Measurements from ENCODE around the gene C2CD2. TPM values are rescaled to one million over a fixed set of nuclear protein-coding genes. Genes with fewer than 3 reads are reported as not detected.

Gene C2CD2
- total and polyA plus RNA-seq, 2 donors: 13.0 to 24.3 TPM

- no peak overlapping the region for H3K27ac ChIP-seq (ENCODE audit: low read depth)
- no peak for DNase-seq (ENCODE audit: extremely low spot score)
- H3K4me1 ChIP-seq (ENCODE audit: insufficient read depth): no peaks in the 10 kb centered on the region
- H3K4me3 ChIP-seq (ENCODE audit: low read depth, low read length): no peak overlapping the region
- H3K36me3 ChIP-seq (ENCODE audit: insufficient read depth): no peaks in the 10 kb centered on the region
- 92% methylated on average over 1 of the region's 1 CpG for WGBS
Measured at GRCh38 chr21:41983229-41983628, 29.4 kb upstream of the C2CD2 start.

DNA sequence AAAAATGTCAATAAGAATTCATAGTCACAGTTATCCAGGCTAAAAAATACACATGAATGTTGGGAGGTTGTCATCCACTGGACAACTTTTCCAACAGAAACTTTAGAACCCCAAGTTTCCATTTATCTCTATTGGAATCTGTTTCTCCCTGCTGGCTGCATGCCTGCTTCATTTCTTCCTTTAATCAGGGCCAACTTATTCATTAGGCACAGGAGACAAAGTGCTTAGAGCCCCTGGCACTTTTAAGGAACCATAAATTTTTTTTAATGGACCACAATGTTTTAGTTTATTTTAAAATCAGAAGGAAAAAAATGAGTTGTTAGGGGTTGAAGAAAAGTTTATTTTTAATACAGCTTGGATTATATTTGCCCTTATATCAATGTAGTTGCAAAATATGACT, 26.7 kb upstream of the C2CD2 start:
- Histone ChIP-seq H3K4me1 (ENCODE audit: insufficient read depth) (no peaks in the 10 kb centered on the region), H3K36me3 (ENCODE audit: insufficient read depth) (no peaks in the 10 kb centered on the region), H3K27ac (ENCODE audit: low read depth) (no peak overlapping the region), H3K4me3 (ENCODE audit: low read depth, low read length) (no peak overlapping the region)
- no peak for DNase-seq (ENCODE audit: extremely low spot score)

- H3K36me3 ChIP-seq (ENCODE audit: insufficient read depth): no peaks in the 10 kb centered on the region
- 76% methylated on average over 7 of the region's 7 CpGs for WGBS
- no peaks in the 10 kb centered on the region for H3K4me1 ChIP-seq (ENCODE audit: insufficient read depth)
- DNase-seq (ENCODE audit: extremely low spot score): no peak
- H3K4me3 ChIP-seq (ENCODE audit: low read depth, low read length): no peak overlapping the region
- H3K27ac ChIP-seq (ENCODE audit: low read depth): no peak overlapping the region
Measured at GRCh38 chr21:41979751-41980369, 26.0 kb upstream of the C2CD2 start.

GRCh38 chr21:41979335-41979734, 25.5 kb upstream of the C2CD2 start:
- Histone ChIP-seq H3K4me3 (ENCODE audit: low read depth, low read length) (no peak overlapping the region), H3K36me3 (ENCODE audit: insufficient read depth) (no peaks in the 10 kb centered on the region), H3K27ac (ENCODE audit: low read depth) (no peak overlapping the region), H3K4me1 (ENCODE audit: insufficient read depth) (no peaks in the 10 kb centered on the region)
- DNase-seq (ENCODE audit: extremely low spot score): no peak
- 62% methylated on average over 4 of the region's 4 CpGs for WGBS

DNA sequence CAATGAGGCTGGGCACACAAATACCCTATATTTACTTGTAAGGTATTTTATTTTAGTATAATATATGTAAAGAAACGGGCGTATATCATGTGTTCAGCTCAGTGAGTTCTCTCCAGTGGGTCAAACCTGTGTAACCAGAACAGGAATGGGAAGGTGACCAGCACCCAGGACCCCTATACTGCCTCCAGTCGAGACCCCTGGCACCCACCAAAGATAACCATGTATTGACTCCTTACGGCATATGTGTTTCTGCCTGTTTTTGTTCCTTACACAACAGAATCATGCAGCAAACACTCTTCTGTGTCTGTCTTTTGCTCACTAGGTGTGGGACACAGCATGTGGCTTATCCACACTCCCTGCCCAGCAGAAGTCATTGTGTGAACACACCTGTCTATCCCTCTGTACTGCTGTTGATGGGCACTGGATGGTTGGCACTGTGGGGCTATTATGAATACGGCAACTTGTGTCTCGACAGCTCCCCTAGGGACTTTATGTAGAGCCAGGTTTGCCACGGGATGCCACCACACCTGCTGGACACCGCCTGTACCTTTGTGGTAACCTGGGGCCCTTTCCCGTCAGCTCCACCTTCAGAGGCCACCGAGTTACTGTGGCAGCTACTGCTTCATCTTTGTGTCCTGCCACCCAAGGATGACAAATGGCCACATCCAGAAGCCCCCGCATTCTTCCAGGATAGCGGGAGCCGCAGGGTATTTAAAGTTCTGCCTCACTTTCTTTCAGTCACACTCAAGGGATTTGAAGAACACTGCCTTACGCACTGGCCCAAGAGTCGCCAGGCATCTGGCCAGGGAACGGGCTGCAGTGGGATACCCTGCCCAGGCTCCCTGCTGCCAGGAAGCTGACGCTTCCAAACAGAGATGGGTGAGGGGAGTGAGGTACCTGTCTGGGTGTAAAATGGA, 23.5 kb upstream of the C2CD2 start:
- Histone ChIP-seq H3K4me3 (ENCODE audit: low read depth, low read length) (no peak overlapping the region), H3K27ac (ENCODE audit: low read depth) (no peak overlapping the region), H3K36me3 (ENCODE audit: insufficient read depth) (no peaks in the 10 kb centered on the region), H3K4me1 (ENCODE audit: insufficient read depth) (no peaks in the 10 kb centered on the region)
- 89% methylated on average over 17 of the region's 17 CpGs for WGBS
- DNase-seq (ENCODE audit: extremely low spot score): no peak

DNA sequence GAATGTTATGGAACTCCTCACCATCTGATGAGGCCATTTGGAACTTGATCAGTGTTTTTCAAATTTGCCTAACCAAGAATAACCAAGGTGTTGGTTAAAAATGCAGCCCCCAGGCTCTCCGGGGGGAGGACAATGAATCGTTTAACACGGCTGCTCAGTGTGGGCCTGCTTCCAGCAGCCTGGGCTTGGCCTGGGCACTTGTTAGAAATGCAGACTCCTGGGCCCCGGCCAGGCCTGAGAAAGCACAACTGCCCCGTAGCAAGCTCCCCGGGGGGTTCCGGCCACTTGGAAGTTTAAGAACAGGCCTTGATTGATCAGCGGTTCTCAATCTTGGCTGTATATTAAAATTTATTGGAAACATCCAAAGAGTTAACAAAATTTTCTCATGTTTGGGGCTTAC, 22.8 kb upstream of the C2CD2 start:
- Histone ChIP-seq H3K36me3 (ENCODE audit: insufficient read depth) (no peaks in the 10 kb centered on the region), H3K4me1 (ENCODE audit: insufficient read depth) (no peaks in the 10 kb centered on the region), H3K27ac (ENCODE audit: low read depth) (no peak overlapping the region), H3K4me3 (ENCODE audit: low read depth, low read length) (no peak overlapping the region)
- DNase-seq (ENCODE audit: extremely low spot score): no peak
- 92% methylated on average over 8 of the region's 8 CpGs for WGBS

DNA sequence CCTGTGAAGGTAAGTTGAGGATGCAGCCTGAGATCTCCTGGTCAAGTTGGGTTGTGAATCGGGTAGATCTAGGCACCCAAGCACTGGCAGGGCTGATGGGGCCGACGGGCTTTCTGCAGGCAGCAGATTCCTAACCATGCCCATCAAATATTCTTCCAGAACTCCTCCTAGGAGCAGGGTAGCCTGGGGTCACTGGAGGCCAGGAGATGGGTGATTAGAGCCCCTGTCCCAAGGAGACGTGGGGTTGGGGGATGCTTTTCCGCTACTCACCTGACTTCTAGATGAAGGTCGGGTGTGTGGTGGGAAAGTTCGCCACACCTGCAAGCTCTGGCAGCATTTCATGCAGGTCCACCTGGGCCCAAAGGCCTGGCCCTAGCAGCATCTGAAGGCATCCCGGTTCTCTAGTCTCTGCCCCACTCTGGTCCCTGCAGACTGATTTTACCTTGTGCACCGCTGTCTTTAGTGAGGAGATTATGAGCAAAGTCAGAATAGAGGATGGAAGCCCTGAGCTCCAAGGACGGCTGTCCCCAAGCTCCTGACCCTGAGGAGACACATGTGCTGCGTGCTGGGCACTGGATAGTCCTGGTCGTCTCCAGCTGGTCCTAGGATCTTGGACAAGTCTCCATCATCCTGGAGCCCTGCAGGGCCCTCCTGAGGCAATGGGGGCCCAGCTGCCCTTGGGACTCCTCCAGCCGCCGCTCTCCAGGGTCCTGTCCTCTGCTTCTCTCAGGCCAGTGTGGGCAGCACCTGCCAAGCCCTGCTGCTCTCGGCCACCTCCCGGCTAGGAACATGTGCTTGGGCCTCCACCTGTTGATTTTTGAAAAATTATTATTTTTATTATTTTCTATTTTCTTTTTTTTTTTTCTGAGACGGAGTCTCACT, 21.8 kb upstream of the C2CD2 start:
- no peaks in the 10 kb centered on the region for H3K4me1 ChIP-seq (ENCODE audit: insufficient read depth)
- WGBS: 92% methylated on average over 17 of the region's 17 CpGs
- DNase-seq (ENCODE audit: extremely low spot score): no peak
- no peaks in the 10 kb centered on the region for H3K36me3 ChIP-seq (ENCODE audit: insufficient read depth)
- no peak overlapping the region for H3K4me3 ChIP-seq (ENCODE audit: low read depth, low read length)
- H3K27ac ChIP-seq (ENCODE audit: low read depth): no peak overlapping the region

DNA sequence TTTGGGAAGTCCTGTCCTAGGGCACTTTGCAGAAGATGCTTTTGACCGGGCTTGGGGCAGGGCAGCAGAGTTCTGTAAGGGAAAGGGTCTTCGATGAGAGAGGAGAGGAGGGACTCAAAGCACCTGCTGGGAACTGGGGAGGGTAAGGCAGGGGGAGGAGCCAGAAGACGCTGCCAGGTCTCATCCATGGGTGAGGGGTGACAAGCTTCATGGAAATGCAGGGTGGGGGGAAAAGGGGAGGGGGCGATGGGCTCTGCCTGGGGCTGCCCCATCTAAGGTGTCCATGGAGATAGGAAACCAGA, 20.9 kb upstream of the C2CD2 start:
- WGBS: 83% methylated on average over 4 of the region's 4 CpGs
- Histone ChIP-seq H3K36me3 (ENCODE audit: insufficient read depth) (no peaks in the 10 kb centered on the region), H3K27ac (ENCODE audit: low read depth) (no peak overlapping the region), H3K4me1 (ENCODE audit: insufficient read depth) (no peaks in the 10 kb centered on the region), H3K4me3 (ENCODE audit: low read depth, low read length) (no peak overlapping the region)
- no peak for DNase-seq (ENCODE audit: extremely low spot score)

GRCh38 chr21:41973861-41974751, 20.3 kb upstream of the C2CD2 start:
- DNase-seq (ENCODE audit: extremely low spot score): no peak
- no peak overlapping the region for H3K4me3 ChIP-seq (ENCODE audit: low read depth, low read length)
- H3K27ac ChIP-seq (ENCODE audit: low read depth): no peak overlapping the region
- H3K36me3 ChIP-seq (ENCODE audit: insufficient read depth): no peaks in the 10 kb centered on the region
- 74% methylated on average over 14 of the region's 14 CpGs for WGBS
- H3K4me1 ChIP-seq (ENCODE audit: insufficient read depth): no peaks in the 10 kb centered on the region

- Histone ChIP-seq H3K4me1 (ENCODE audit: insufficient read depth) (no peaks in the 10 kb centered on the region), H3K4me3 (ENCODE audit: low read depth, low read length) (no peak overlapping the region), H3K36me3 (ENCODE audit: insufficient read depth) (no peaks in the 10 kb centered on the region), H3K27ac (ENCODE audit: low read depth) (no peak overlapping the region)
- no peak for DNase-seq (ENCODE audit: extremely low spot score)
- WGBS: 90% methylated on average over 15 of the region's 15 CpGs
Measured at GRCh38 chr21:41973427-41973831, 19.6 kb upstream of the C2CD2 start.

GRCh38 chr21:41972511-41973205, 18.8 kb upstream of the C2CD2 start:
- Histone ChIP-seq H3K27ac (ENCODE audit: low read depth) (no peak overlapping the region), H3K4me3 (ENCODE audit: low read depth, low read length) (no peak overlapping the region), H3K36me3 (ENCODE audit: insufficient read depth) (no peaks in the 10 kb centered on the region), H3K4me1 (ENCODE audit: insufficient read depth) (no peaks in the 10 kb centered on the region)
- 89% methylated on average over 23 of the region's 23 CpGs for WGBS
- no peak for DNase-seq (ENCODE audit: extremely low spot score)

- Histone ChIP-seq H3K36me3 (ENCODE audit: insufficient read depth) (no peaks in the 10 kb centered on the region), H3K27ac (ENCODE audit: low read depth) (no peak overlapping the region), H3K4me1 (ENCODE audit: insufficient read depth) (no peaks in the 10 kb centered on the region), H3K4me3 (ENCODE audit: low read depth, low read length) (no peak overlapping the region)
- no peak for DNase-seq (ENCODE audit: extremely low spot score)
- 93% methylated on average over 6 of the region's 6 CpGs for WGBS
Measured at GRCh38 chr21:41971891-41972290, 18.1 kb upstream of the C2CD2 start.
